GM20000 (cell line): ENCODE measurements around the gene OR52A1.

ENCODE experiments used
- DNase-seq: peaks from one replicate; pipeline ENCODE4 v3.0.0; 2012; ENCODE audit warnings: low spot score
- TF ChIP-seq, protein P1 (sequence below): IDR thresholded peaks from 2 replicates; pipeline ENCODE4 v1.5.1; 2012; ENCODE audit warnings: mild to moderate bottlenecking, control low read depth; ENCODE audit errors: extremely low read depth, missing control alignments

Gene OR52A1

DNA sequence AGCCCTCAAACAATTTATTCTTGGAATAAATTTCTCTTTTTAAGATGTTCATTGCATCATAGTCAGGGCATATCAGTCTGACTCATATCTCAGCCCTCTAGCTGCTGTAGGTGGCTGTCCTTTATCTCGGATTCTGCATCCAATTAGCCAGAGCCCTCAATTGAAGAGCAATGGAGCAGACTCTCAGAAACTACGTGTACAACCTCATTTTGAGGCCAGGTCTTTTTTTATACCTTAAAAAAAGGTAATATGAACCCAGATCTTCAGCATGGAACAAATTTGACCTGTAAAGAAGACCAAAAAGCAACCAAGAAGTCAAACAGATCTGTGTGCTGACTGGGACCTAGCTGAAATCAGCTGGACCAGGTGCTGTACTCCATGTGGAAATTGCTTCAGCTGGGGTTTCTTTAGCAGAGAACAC is 25.1 kb downstream of the OR52A1 start:
- TF ChIP-seq, protein P1, sequence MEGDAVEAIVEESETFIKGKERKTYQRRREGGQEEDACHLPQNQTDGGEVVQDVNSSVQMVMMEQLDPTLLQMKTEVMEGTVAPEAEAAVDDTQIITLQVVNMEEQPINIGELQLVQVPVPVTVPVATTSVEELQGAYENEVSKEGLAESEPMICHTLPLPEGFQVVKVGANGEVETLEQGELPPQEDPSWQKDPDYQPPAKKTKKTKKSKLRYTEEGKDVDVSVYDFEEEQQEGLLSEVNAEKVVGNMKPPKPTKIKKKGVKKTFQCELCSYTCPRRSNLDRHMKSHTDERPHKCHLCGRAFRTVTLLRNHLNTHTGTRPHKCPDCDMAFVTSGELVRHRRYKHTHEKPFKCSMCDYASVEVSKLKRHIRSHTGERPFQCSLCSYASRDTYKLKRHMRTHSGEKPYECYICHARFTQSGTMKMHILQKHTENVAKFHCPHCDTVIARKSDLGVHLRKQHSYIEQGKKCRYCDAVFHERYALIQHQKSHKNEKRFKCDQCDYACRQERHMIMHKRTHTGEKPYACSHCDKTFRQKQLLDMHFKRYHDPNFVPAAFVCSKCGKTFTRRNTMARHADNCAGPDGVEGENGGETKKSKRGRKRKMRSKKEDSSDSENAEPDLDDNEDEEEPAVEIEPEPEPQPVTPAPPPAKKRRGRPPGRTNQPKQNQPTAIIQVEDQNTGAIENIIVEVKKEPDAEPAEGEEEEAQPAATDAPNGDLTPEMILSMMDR, result no peak
- no peak for DNase-seq

DNA sequence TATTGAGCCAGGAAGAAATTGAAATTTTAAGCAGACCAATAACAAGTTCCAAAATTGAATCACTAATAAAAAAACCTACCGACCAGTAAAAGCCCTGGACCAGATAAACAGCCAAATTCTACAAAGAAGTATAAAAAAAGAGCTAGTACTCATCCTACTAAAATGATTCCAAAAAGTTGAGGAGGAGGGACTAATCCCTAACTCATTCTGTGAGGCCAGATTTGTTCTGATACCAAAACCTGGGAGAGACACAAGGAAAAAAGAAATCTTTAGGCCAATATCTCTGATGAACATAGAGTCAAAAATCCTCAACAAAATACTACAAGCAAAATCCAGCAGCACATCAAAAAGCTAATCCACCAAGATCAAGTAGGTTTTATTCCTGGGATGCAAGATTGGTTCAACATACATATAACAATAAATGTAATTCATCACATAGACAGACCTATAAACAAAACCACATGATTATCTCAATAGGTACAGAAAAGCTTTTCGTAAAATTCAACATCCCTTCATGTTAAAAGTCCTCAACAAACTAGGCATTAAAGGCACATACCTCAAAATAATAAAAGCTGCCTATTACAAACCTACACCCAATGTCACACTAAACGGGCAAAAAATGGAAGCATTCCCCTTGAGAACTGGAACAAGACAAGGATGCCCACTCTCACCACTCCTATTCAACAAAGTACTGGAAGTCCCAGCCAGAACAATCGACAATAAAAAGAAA is 29.5 kb downstream of the OR52A1 start:
- TF ChIP-seq, protein P1, result no peak
- no peak for DNase-seq

DNA sequence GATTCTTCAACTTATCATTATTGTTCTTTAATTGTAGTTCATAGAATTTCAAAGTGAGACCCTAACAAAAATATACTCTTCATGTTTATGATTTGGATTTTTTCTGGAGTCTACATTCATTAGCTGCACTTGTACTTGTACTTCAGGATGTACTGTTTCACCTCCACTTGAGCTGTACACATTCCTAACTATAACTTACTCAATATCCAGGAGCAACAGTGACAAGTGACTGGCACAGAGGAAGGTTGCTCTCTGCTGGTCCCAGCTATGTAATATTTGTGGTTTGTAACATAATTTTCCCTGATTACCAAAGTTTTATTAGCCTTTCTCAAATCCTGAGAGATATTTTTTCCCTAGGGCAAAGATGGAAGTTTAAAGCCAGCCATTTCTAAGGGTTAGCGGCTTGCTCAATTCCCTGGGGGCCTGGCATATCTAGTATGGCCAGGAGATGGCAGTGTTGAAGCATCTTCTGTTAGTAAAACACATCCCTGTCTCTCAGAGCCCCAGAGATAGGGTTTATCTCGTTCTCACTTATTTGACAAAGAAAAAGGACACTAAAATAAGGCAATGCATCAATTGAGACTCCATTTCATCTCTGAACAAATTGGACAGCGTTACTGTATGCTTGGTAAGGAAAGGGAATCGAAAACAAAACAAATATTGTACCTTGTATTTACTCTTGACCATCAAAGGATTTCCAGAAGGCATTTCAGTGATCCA is 30.6 kb downstream of the OR52A1 start:
- DNase-seq, result peak; percentile 37
- TF ChIP-seq, protein P1, result peak; percentile 56

DNA sequence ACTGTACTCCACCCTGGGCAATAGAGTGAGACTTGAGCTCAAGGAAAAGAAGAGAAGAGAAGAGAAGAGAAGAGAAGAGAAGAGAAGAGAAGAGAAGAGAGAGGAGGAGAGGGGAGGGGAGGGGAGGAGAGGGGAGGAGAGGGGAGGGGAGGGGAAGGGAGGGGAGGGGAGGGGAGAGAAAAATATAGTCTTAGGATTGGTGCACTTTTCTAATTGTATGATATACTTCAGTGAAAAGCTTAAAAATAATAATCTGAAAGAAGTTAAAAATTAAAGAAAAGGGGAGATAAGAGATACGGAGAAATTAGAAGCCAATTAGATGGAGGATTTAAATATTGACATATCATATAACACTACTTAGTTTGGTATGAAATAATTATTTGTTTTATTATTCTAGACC is 35.7 kb downstream of the OR52A1 start:
- no peak for DNase-seq
- TF ChIP-seq, protein P1, result no peak

DNA sequence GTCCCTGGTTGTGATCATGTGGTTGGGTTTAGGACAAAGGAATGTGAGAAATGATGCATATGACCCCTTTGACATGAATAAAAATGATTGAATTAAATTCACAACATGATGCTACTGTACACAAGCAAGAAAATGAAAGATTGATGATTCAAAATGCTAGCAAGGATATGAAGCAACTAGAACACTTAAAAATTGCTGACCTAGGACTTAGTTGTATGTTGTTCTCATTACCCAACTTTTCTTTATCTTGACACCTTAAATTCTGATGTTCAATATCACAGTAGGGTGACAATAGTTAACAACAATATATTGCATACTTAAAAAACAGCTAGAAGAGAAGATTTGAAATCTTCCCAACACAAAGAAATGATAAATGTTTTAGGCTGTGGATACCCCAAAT is 37.0 kb downstream of the OR52A1 start:
- TF ChIP-seq, protein P1, result no peak
- DNase-seq, result no peak

DNA sequence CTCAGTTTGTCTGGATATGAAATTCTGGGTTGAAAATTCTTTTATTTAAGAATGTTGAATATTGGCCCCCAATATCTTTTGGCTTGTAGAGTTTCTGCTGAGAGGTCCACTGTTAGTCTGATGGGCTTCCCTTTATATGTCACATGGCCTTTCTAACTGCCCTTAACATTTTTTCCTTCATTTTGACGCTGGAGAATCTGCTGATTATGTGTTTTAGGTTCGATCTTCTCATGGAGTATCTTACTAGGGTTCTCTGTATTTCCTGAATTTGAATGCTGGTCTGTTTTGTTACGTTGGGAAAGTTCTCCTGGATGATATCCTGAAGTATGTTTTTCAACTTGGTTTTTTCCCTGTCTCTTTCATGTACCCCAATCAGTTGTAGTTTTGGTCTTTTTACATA is 39.2 kb downstream of the OR52A1 start:
- DNase-seq, result no peak
- TF ChIP-seq, protein P1, result no peak

DNA sequence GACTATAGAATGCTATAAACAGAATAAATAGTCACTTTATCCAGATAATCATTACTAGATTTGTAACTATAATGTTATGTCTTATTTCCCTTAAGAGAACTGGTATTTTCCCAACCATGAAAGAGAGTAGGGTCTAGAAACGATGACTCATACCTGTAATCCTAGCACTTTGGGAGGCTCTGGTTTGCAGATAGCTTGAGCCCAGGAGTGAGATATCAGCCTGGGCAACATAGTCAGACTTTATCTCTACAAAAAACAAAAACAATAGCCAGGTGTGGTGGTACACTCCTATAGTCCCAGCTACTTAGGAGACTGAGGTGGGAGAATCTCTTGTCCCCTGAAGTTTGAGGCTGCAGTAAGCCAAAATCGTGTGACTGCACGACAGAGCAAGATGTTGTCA is 47.3 kb downstream of the OR52A1 start:
- no peak for DNase-seq
- TF ChIP-seq, protein P1, result no peak
